KBM-7 (cell line): Measurements from ENCODE around the gene URB1.
"Not testable (repeated sequence)": the region's sequence is repeated elsewhere in the genome, so short reads cannot be mapped to it uniquely, and the experiment has no call there.

Experiments
- DNase-seq: peaks from one replicate; pipeline ENCODE4 v3.0.0-alpha.2; 2015
- in situ Hi-C: fragments of 300-500 bp; cut with MboI; formaldehyde crosslinking; loops from 2 replicates; pipeline ENCODE4 v1.14.3; 2020; ENCODE audit warnings: low sequenced_read_pairs, low pct_unique_long_range_greater_than_20kb, mixed read lengths

The URB1 gene

DNA sequence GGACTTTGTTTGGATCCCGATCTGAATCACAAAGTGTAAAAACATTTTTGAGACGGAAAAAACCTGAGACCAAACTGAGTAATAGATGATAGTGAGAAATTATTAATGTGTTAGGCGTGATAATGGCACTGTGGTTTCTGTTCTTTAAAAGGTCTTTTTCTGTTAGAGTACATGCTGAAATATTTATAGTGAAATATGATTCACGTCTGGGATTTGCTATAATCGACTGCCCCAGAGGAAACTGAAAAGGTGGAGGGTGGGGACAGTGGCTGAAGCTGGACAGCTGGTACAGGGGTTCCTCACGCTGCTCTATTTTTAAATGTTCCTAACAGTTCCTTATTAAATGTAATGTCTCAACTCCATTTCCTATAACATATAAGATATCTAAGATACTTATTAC lies 11.2 kb downstream of the URB1 start:
- in situ Hi-C loops, result no loop called here
- DNase-seq, result no peak

- DNase-seq, result no peak
- in situ Hi-C loops, result no loop called here
Observed at GRCh38 chr21:32380940-32381339, 11.9 kb downstream of the URB1 start.

GRCh38 chr21:32378956-32379355 lies 13.9 kb downstream of the URB1 start:
- in situ Hi-C loops, result no loop called here
- DNase-seq, result no peak

- in situ Hi-C loops, result no loop called here
Observed at GRCh38 chr21:32377991-32378390, 14.8 kb downstream of the URB1 start.

DNA sequence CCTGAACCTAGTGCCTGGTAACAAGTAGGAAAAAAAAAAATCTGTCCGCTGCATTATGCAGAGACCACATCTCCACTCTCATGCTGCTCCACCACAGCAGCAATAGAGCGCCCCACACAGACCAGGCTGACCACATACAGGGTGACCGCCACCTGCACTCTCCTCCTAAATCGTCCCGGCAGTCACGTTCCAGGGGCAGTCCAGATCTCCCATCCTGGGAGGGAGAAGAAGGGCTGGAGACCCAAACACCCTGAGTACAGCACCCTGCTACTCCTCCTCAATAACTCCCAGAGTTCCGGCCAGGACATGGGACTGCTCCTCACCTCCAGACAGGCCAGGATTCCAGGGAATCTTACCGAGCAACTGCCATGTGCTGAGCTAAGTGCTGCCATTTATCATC lies 15.3 kb downstream of the URB1 start:
- in situ Hi-C loops, result no loop called here
- no peak for DNase-seq

More at GRCh38 chr21:32377991-32378390, 14.8 kb downstream of the URB1 start:
- DNase-seq, result no peak

DNA sequence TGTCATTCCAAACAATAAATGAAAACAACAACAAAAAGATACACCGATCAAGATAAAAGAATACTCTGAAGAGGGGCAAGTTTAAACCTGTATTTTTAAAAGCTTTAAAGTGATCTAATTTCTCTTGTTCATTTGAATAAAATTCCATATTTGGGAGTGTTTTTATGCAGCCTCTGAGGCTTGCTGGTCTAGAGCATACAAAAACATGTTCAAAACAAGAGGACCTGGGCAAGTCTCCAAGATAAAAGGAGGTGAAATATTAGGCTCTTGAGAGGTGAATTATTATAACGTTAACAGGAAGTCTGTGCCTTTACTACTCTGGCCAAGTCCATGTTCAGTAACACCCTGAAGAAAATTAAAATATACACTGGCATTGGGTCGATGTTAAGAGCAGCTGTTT lies 20.1 kb downstream of the URB1 start:
- DNase-seq, result no peak

GRCh38 chr21:32371913-32372314 lies 20.9 kb downstream of the URB1 start:
- no peak for DNase-seq
- in situ Hi-C loops, result no loop called here

More for the DNA sequence above, 20.1 kb downstream of the URB1 start:
- in situ Hi-C loops, result no loop called here

DNA sequence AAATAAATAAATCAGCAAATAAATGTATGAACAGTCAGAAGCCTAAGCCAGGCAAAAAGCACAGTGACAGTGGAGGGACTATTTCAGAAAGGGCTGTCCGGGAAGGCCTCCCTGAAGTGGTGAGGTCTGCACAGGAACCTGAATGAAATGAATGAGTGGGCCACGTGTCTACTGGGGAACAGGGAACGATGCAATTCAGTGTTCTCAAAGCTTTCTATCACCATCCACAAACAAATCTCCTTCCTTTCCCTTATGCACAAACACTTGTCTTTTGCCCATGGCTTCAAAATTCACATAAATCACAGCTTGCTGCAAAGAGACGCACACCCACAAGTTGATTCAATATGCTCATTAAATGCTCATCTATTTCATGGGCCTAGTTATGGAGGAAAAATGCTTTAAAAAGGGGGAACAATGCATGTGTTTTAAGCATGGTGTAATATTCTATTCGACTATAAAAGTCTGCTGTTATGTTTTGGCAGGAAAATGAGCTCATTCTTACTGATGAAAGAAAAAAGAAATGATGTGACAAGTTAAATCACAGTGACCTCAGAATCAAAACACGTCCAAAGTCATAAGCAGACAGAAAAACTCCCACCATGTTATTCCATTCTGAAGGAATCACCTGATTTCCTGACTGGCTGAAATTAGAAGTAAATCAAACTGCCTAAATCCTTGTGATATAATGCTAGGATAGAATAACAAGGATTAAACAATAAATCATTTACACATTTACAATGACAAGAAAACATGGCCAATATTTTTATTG lies 21.6 kb downstream of the URB1 start:
- no peak for DNase-seq
- in situ Hi-C loops, result no loop called here

DNA sequence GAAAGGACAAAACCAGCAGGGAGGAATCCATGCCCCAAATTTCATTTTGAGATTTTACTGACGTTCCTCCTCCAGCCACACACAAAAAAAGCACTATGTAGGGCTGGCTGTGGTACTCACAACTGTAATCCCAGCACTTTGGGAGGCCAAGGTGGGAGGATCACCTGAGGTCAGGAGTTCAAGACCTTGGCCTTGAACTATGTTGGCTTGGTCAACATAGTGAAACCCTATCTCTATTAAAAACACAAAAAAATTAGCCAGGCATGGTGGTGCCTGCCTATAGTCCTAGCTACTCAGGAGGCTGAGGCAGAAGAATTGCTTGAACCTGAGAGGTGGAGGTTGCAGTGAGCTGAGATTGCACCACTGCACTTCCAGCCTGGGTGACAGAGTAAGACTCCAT lies 23.9 kb downstream of the URB1 start:
- in situ Hi-C loops, result not testable (repeated sequence)

DNA sequence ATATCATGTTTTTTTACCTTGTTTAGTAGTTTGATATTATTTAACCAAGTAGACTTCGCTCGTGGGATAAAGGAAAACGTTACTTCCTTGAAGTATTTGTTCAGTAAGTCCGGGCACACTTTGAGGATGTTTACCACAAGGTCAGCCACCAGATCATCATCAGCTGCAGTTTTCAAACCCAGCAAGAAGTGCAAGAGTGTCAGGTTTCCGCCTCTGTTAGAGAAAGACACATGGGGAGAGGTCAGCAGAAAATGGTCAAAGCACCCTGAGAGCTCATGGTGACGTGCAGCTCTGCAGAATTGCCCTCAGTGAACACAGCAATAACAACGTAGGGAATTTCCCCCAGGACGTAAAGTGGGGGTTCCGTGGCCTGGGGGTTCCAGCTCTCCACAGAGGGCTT lies 24.4 kb downstream of the URB1 start:
- in situ Hi-C loops, result no loop called here
- DNase-seq, result no peak

More for the DNA sequence above, 23.9 kb downstream of the URB1 start:
- DNase-seq, result not testable (repeated sequence)

GRCh38 chr21:32367158-32367557 lies 25.7 kb downstream of the URB1 start:
- DNase-seq, result no peak

GRCh38 chr21:32366191-32366590 lies 26.6 kb downstream of the URB1 start:
- in situ Hi-C loops, result no loop called here

More at GRCh38 chr21:32367158-32367557, 25.7 kb downstream of the URB1 start:
- in situ Hi-C loops, result no loop called here

DNA sequence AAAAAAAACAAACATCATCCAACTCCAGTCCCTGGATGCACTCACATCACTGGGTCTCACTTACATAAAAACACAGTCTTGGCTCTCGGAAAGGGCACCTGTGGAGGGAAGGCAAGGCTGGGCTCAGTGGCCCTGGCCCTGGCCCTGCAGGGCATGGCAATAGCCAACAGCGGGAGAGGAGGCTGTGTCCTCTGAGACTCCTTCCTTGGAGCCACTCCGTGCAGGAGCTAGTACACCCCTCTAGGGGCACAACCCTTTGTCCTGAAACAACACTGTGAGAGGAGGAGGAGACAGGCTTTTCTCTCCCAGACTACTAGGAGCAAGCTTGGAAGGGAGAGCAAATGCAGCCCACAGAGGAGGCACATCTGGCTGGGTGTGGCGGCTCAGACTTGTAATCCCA lies 28.0 kb downstream of the URB1 start:
- DNase-seq, result no peak

More at GRCh38 chr21:32366191-32366590, 26.6 kb downstream of the URB1 start:
- no peak for DNase-seq

DNA sequence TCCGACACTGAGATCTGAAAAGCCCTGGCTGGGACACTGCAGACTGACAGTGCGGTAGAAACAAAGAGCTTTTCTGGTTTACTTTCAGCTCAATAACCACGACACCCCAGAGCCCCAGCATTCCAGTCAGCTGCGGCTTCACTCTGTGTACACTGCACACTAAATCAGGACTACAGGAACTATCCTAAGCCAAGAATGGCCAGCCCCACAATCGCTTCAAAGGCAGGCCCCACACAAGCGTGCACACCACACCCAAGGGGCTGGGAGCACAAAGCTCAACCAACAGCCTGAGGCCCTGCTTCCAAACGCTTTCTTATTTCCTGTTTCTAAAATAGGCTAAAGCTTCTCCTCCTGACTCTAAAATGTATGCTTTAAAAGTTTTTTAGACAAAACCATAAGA lies 28.4 kb downstream of the URB1 start:
- in situ Hi-C loops, result no loop called here
- DNase-seq, result no peak

More for the DNA sequence above, 28.0 kb downstream of the URB1 start:
- in situ Hi-C loops, result no loop called here

DNA sequence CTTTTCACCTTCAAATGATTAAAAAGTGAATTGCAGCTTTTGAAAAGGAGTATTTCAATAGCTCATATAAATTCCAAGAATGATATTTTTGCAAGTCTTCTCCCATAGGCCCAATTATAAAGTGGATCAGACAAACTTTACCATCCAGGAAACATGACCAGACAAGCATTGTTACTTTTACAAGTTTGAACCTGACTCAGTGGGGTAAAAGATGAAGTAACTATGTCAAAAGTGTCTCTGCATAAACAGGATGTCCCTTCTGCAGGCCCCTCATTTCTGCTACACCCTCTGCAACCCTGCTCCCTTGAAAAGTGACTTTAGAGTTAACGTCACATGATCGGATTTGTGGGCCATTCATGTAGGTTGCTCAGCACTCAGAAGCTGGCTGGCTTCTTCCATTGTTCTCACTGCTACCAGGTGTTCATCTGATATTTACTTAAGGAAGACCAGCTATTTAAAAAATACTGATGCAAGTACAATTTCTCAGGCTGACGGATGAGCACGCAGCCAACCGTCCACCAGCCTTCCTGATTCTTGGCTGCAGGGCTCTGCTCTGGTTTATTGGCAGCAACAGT lies 32.3 kb downstream of the URB1 start:
- in situ Hi-C loops, result no loop called here
- DNase-seq, result no peak

DNA sequence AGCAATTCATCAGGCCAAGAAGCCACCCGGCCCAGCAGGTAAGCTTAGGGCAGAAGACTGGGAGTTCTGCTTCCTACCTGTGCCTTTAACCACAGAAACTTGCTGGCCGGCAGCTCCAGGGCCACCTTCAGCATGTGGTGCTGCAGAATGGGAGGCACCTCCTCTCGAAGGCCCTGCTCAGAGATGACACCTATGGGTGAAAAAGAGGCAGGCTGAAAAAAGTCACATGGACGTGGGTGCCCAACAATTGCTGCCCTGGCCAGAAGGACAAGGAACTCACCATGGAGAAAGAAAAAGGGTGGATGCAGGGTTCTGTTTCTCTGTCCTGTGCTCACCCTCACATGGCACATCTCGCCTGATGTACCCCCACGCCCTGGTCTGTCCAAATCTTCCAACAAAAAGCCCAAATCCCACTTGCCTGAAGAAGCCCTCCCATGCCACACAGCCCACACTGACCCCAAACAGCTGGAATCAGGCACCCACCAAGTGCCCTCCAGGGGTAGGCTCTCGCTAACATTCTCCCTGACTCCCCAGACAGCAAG lies 33.0 kb downstream of the URB1 start:
- in situ Hi-C loops, result no loop called here
- no peak for DNase-seq

GRCh38 chr21:32356874-32357395 lies 35.9 kb downstream of the URB1 start:
- in situ Hi-C loops, result no loop called here

GRCh38 chr21:32353002-32353711 lies 39.7 kb downstream of the URB1 start:
- DNase-seq, result no peak
- in situ Hi-C loops, result no loop called here

More at GRCh38 chr21:32356874-32357395, 35.9 kb downstream of the URB1 start:
- DNase-seq, result no peak

- in situ Hi-C loops, result no loop called here
- no peak for DNase-seq
Observed at GRCh38 chr21:32352526-32352925, 40.3 kb downstream of the URB1 start.

- in situ Hi-C loops, result no loop called here
- no peak for DNase-seq
Observed at GRCh38 chr21:32351428-32351827, 41.4 kb downstream of the URB1 start.
